ENCODE measurements around the gene EIF3A. TPM values are rescaled to one million over a fixed set of nuclear protein-coding genes. Genes with fewer than 3 reads are reported as not detected.

EIF3A gene
- total and polyA plus RNA-seq, 9 of the 15 experiments (the other 6 are each of a cell fraction or from before 2014, with no cell fraction given) = 19.6 to 163 (median 102) TPM

Small RNA genes lying within 50 kb of the gene (small RNA-seq; reads per million reads assigned to genes)
- gene AL355598.1 (not detected), gene RF00413 (not detected), gene SNORA19 (0.18 reads per million)

Other genes with a start within 250 kb of the EIF3A start
- gene NANOS1, start 51.1 kb downstream of the EIF3A start, total RNA-seq (2014; rRNA removed) = 0.77 and 0.98 TPM in 2 replicates
- gene NANOS1, start 51.1 kb downstream of the EIF3A start, total RNA-seq (2014; rRNA removed; fragmentation: Illumina TruSeq; extraction: Trizol) = 0.95 and 1.1 TPM in 2 replicates
- 0.33 and 0.34 TPM in 2 replicates for gene NANOS1, start 51.1 kb downstream of the EIF3A start, total RNA-seq (2015; rRNA removed; fragmentation: Illumina TruSeq; extraction: Trizol)
- 0.89 and 1.2 TPM in 2 replicates for gene NANOS1, start 51.1 kb downstream of the EIF3A start, total RNA-seq (2021)
- gene NANOS1, start 51.1 kb downstream of the EIF3A start, polyA plus RNA-seq (2011; rRNA removed) = 0.79 and 1.6 TPM in 2 replicates
- gene NANOS1, start 51.1 kb downstream of the EIF3A start, polyA plus RNA-seq (2014; fragmentation: Illumina TruSeq; extraction: Trizol) = 0.58 TPM in 2 replicates
- gene NANOS1, start 51.1 kb downstream of the EIF3A start, polyA plus RNA-seq (2014; fragmentation: Nextera tagmentation; extraction: Ambion mirVana) = under 1 TPM in 1 of 2 experiments, not detected in 1; 0.14 TPM
- 0.94 and 0.97 TPM in 2 replicates for gene NANOS1, start 51.1 kb downstream of the EIF3A start, polyA plus RNA-seq (2014; rRNA removed)
- 12.9 TPM in 2 replicates for gene DENND10, start 23.3 kb upstream of the EIF3A start, total RNA-seq (2014; rRNA removed)
- 12.3 and 13.7 TPM in 2 replicates for gene DENND10, start 23.3 kb upstream of the EIF3A start, total RNA-seq (2014; rRNA removed; fragmentation: Illumina TruSeq; extraction: Trizol)
- gene DENND10, start 23.3 kb upstream of the EIF3A start, total RNA-seq (2015; rRNA removed; fragmentation: Illumina TruSeq; extraction: Trizol) = 11.2 and 11.9 TPM in 2 replicates
- gene DENND10, start 23.3 kb upstream of the EIF3A start, total RNA-seq (2021) = 10.4 and 12.2 TPM in 2 replicates
- 18.3 and 19.0 TPM in 2 replicates for gene DENND10, start 23.3 kb upstream of the EIF3A start, polyA plus RNA-seq (2011; rRNA removed)
- gene DENND10, start 23.3 kb upstream of the EIF3A start, polyA plus RNA-seq (2014; fragmentation: Illumina TruSeq; extraction: Trizol) = 11.7 and 12.5 TPM in 2 replicates
- gene DENND10, start 23.3 kb upstream of the EIF3A start, polyA plus RNA-seq (2014; fragmentation: Nextera tagmentation; extraction: Ambion mirVana) = 10 to 100 TPM; 15.5 to 20.0 TPM
- 9.4 and 10.5 TPM in 2 replicates for gene DENND10, start 23.3 kb upstream of the EIF3A start, polyA plus RNA-seq (2014; rRNA removed)
- gene SFXN4, start 84.9 kb upstream of the EIF3A start, total RNA-seq (2014; rRNA removed) = 39.6 and 40.3 TPM in 2 replicates
- gene SFXN4, start 84.9 kb upstream of the EIF3A start, total RNA-seq (2014; rRNA removed; fragmentation: Illumina TruSeq; extraction: Trizol) = 48.9 and 51.5 TPM in 2 replicates
- gene SFXN4, start 84.9 kb upstream of the EIF3A start, total RNA-seq (2015; rRNA removed; fragmentation: Illumina TruSeq; extraction: Trizol) = 40.1 and 42.4 TPM in 2 replicates
- 44.9 and 46.0 TPM in 2 replicates for gene SFXN4, start 84.9 kb upstream of the EIF3A start, total RNA-seq (2021)
- gene SFXN4, start 84.9 kb upstream of the EIF3A start, polyA plus RNA-seq (2011; rRNA removed) = 50.5 and 64.0 TPM in 2 replicates
- gene SFXN4, start 84.9 kb upstream of the EIF3A start, polyA plus RNA-seq (2014; fragmentation: Illumina TruSeq; extraction: Trizol) = 49.8 and 54.6 TPM in 2 replicates
- gene SFXN4, start 84.9 kb upstream of the EIF3A start, polyA plus RNA-seq (2014; fragmentation: Nextera tagmentation; extraction: Ambion mirVana) = 10 to 100 TPM; 80.6 to 97.8 TPM
- gene SFXN4, start 84.9 kb upstream of the EIF3A start, polyA plus RNA-seq (2014; rRNA removed) = 54.5 and 68.1 TPM in 2 replicates
- gene PRDX3, start 98.0 kb upstream of the EIF3A start, total RNA-seq (2014; rRNA removed) = 122 and 154 TPM in 2 replicates
- 197 and 213 TPM in 2 replicates for gene PRDX3, start 98.0 kb upstream of the EIF3A start, total RNA-seq (2014; rRNA removed; fragmentation: Illumina TruSeq; extraction: Trizol)
- 163 and 171 TPM in 2 replicates for gene PRDX3, start 98.0 kb upstream of the EIF3A start, total RNA-seq (2015; rRNA removed; fragmentation: Illumina TruSeq; extraction: Trizol)
- 140 and 150 TPM in 2 replicates for gene PRDX3, start 98.0 kb upstream of the EIF3A start, total RNA-seq (2021)
- 268 and 325 TPM in 2 replicates for gene PRDX3, start 98.0 kb upstream of the EIF3A start, polyA plus RNA-seq (2011; rRNA removed)
- 172 and 173 TPM in 2 replicates for gene PRDX3, start 98.0 kb upstream of the EIF3A start, polyA plus RNA-seq (2014; fragmentation: Illumina TruSeq; extraction: Trizol)
- 100 to 1,000 TPM; 759 to 994 TPM for gene PRDX3, start 98.0 kb upstream of the EIF3A start, polyA plus RNA-seq (2014; fragmentation: Nextera tagmentation; extraction: Ambion mirVana)
- 143 and 194 TPM in 2 replicates for gene PRDX3, start 98.0 kb upstream of the EIF3A start, polyA plus RNA-seq (2014; rRNA removed)
- gene GRK5, start 126.8 kb upstream of the EIF3A start, total RNA-seq (2014; rRNA removed) = 0.54 and 0.65 TPM in 2 replicates
- gene GRK5, start 126.8 kb upstream of the EIF3A start, total RNA-seq (2014; rRNA removed; fragmentation: Illumina TruSeq; extraction: Trizol) = 0.47 and 0.51 TPM in 2 replicates
- gene GRK5, start 126.8 kb upstream of the EIF3A start, total RNA-seq (2015; rRNA removed; fragmentation: Illumina TruSeq; extraction: Trizol) = 0.45 and 0.80 TPM in 2 replicates
- gene GRK5, start 126.8 kb upstream of the EIF3A start, total RNA-seq (2021) = 0.73 and 1.0 TPM in 2 replicates
- 0.50 and 0.67 TPM in 2 replicates for gene GRK5, start 126.8 kb upstream of the EIF3A start, polyA plus RNA-seq (2011; rRNA removed)
- gene GRK5, start 126.8 kb upstream of the EIF3A start, polyA plus RNA-seq (2014; fragmentation: Illumina TruSeq; extraction: Trizol) = 0.82 and 0.83 TPM in 2 replicates
- not detected for gene GRK5, start 126.8 kb upstream of the EIF3A start, polyA plus RNA-seq (2014; fragmentation: Nextera tagmentation; extraction: Ambion mirVana)
- gene GRK5, start 126.8 kb upstream of the EIF3A start, polyA plus RNA-seq (2014; rRNA removed) = 0.31 and 0.46 TPM in 2 replicates

All from K562 (cell line).